Coronary artery (tissue), 2 donors: ENCODE results near the gene ASB15.

Experiments
- DNase-seq: peaks from one replicate; pipeline ENCODE4 v3.0.0-alpha.2; 2017; ENCODE audit warnings: low spot score
- H3K27ac ChIP-seq, 2 donors: fragments of 200-600 bp; sonication (generic); one replicate each; pipeline ENCODE4 v1.5.1; 2016 to 2019
- H3K4me3 ChIP-seq: fragments of 200-600 bp; sonication (generic); 2 replicates; pipeline ENCODE4 v1.5.1; 2016; ENCODE audit warnings: mild to moderate bottlenecking, moderate library complexity
- TF ChIP-seq, protein P1 (sequence below): fragments of 200-600 bp; sonication (generic); IDR thresholded peaks from one replicate; pipeline ENCODE4 v1.5.1; 2019; ENCODE audit warnings: antibody characterized with exemption

The ASB15 gene

DNA sequence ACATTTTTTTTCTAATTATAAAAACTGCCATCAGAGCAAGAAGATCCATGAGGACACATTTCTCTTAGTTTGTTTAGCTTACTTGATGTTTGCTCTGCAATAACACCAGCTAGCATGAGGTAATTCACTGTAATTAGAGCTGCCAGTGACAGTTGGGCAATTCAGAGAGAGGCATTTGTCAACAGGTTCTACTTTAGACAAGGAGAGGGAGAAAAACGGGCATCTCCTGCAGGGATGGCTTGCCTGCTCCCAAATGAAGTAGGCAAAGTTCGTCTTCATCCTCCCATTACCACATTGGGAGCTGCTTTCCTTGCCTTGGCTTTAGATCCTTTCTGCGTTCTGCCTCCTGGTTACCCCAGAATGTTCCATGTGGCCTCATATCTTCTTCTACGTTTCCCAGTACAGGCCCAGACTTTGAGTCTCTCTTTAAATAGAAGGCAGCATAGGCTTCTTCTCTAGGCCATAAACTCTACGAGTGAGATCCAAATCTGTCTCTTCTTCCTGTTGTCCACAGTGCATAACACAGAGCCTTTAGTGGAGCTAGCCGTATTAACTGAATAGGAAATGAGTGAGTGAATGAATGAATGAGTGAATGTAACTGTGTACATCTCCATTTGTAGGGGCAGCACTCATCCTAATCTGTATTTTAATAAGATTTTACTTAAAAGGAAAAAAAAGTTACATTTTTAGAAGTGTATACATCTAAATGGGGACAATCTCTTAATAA is 21.2 kb downstream of the ASB15 start:
- TF ChIP-seq, protein P1, sequence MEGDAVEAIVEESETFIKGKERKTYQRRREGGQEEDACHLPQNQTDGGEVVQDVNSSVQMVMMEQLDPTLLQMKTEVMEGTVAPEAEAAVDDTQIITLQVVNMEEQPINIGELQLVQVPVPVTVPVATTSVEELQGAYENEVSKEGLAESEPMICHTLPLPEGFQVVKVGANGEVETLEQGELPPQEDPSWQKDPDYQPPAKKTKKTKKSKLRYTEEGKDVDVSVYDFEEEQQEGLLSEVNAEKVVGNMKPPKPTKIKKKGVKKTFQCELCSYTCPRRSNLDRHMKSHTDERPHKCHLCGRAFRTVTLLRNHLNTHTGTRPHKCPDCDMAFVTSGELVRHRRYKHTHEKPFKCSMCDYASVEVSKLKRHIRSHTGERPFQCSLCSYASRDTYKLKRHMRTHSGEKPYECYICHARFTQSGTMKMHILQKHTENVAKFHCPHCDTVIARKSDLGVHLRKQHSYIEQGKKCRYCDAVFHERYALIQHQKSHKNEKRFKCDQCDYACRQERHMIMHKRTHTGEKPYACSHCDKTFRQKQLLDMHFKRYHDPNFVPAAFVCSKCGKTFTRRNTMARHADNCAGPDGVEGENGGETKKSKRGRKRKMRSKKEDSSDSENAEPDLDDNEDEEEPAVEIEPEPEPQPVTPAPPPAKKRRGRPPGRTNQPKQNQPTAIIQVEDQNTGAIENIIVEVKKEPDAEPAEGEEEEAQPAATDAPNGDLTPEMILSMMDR: no peak
- Histone ChIP-seq H3K4me3 (no peak overlapping the region), H3K27ac (no peak overlapping the region)
- no peak for DNase-seq

DNA sequence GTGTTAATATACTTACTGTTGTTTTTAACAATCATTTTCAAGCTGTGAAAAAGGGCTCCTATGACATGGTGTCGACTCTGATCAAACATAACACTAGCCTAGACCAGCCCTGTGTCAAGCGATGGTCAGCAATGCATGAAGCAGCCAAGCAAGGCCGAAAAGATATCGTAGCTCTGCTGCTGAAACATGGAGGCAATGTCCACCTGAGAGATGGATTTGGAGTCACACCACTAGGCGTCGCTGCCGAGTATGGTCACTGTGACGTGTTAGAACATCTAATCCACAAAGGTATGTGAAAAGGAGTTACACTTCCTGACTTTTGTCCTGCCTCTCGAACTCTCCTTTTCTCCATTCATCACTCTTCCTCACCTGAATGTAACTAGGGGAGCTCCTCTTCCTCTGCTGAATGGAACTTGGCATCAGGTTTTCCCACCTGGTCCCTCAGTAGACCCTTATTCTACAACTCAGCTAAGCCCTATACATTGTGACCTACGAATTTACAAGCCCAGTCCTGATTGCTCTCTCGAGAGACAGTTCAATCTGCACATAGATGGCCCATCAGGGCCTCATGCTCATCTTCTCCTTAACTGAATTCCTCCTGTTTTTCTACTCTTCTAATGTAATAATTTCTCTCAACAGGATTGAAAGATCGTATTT is 23.0 kb downstream of the ASB15 start:
- H3K4me3 ChIP-seq: no peak overlapping the region
- TF ChIP-seq, protein P1: no peak
- DNase-seq: no peak

DNA sequence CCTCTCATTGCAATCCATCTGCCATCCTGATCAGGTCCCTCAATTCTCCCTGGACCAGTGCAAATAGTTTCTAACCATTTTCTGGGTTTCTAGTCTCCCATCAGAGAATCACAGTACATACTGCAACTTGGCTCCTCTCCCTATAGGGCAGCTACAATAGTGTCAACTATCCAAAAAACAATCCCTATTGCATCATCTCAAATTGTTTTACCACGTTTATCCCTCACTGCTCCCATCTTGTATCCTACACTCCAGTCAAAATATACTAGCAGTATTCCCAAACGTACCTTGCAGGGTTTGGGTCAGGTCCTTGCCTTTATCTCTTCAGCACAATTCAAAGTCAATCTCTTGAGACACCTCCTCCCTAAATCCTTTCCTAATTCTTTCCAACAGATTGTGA is 23.6 kb downstream of the ASB15 start:
- no peak overlapping the region for H3K27ac ChIP-seq
- TF ChIP-seq, protein P1: no peak
- no peak overlapping the region for H3K4me3 ChIP-seq
- no peak for DNase-seq

More for the DNA sequence above, 23.0 kb downstream of the ASB15 start:
- H3K27ac ChIP-seq: no peak overlapping the region

DNA sequence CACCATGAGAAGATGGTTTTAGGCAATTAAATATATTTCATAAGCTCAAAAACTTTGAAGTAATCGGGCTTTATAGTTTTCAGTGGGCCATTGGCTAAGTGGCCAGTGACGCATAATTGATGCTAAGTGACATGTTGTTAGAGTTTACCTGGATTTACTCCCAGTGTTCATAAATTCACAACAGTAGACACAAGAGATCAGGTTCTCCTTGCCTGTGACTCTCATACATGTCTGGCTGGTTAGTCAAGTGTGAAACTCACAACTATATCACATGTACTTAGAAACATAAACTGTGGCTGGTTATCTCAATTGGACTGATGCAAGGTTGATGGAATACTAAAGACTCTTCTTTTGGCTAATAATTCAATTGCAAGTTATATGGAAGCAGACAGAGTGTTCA is 26.2 kb downstream of the ASB15 start:
- TF ChIP-seq, protein P1: no peak
- no peak for DNase-seq
- Histone ChIP-seq H3K27ac (no peak overlapping the region), H3K4me3 (no peak overlapping the region)

DNA sequence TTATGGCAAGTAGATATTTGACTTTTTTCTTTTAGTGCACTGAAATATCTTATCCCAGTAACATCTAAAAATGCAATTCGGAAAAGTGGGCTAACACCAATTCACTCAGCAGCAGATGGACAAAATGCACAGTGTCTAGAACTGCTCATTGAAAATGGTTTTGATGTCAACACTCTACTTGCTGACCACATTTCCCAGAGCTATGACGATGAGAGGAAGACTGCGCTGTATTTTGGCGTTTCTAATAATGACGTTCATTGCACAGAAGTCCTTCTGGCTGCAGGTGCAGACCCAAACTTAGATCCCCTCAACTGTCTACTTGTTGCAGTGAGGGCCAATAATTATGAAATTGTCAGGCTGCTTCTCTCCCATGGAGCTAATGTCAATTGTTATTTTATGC is 27.2 kb downstream of the ASB15 start:
- no peak overlapping the region for H3K27ac ChIP-seq
- no peak for DNase-seq
- H3K4me3 ChIP-seq: no peak overlapping the region
- TF ChIP-seq, protein P1: no peak

DNA sequence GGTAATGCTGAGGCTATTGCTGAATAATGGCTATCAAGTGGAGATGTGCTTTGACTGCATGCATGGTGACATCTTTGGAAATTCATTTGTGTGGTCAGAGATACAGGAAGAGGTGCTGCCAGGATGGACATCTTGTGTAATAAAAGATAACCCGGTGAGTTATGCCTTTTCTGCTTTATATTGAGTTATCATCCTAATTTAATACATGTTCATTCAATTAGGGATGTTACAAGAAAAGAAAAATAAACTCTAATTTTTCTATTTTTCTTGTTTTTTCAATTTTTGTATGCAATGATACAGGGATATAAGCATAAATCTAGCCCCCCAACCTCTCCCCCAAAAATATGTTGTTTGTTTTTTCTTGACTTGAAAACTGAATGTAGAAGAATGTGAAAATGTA is 27.7 kb downstream of the ASB15 start:
- Histone ChIP-seq H3K27ac (no peak overlapping the region), H3K4me3 (no peak overlapping the region)
- DNase-seq: no peak
- TF ChIP-seq, protein P1: no peak

DNA sequence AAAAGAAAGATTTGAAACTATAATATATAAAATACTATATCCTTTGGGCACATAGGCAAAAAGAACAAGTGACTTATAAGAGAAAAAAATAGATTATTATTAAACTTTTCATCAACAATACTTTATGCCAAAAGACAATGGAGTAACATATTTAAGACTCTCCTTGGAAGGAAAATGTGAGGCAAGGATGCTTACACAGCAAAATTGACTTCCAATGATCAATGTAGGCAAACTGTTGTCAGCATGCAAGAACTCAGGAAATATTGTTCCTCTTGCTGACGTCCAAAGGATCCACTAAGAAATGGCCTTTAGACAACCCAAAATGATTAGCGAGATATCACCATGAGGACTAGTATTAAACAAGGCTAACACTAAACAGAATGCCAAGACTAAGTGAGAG is 31.2 kb downstream of the ASB15 start:
- DNase-seq: no peak
- Histone ChIP-seq H3K4me3 (no peak overlapping the region), H3K27ac (no peak overlapping the region)
- TF ChIP-seq, protein P1: no peak
